DOHH2 (cell line): Measurements from ENCODE around the gene SPOCK1.

Experiments used
- H3F3A ChIP-seq: fragments of 200-600 bp; sonication (generic), shearing (Covaris generic); 2 replicates; pipeline ENCODE4 v1.6.0; 2016; ENCODE audit warnings: antibody characterized with exemption, mild to moderate bottlenecking; ENCODE audit not compliant: control insufficient read depth, insufficient read depth
- H3K27ac ChIP-seq: fragments of 200-600 bp; sonication (generic); 2 replicates; pipeline ENCODE4 v1.5.1; 2014; ENCODE audit warnings: low read depth, mild to moderate bottlenecking, low read length, moderate library complexity
- H3K27me3 ChIP-seq: fragments of 200-600 bp; sonication (generic); 2 replicates; pipeline ENCODE4 v1.6.1; 2014; ENCODE audit warnings: mild to moderate bottlenecking, low read length, mixed read lengths; ENCODE audit not compliant: control insufficient read depth
- H3K36me3 ChIP-seq: fragments of 200-600 bp; sonication (generic); 2 replicates; pipeline ENCODE4 v1.6.1; 2014; ENCODE audit warnings: mild to moderate bottlenecking, low read length, moderate library complexity, mixed read lengths; ENCODE audit not compliant: control insufficient read depth
- H3K4me1 ChIP-seq: fragments of 200-600 bp; sonication (generic); 2 replicates; pipeline ENCODE4 v1.6.1; 2014; ENCODE audit warnings: mild to moderate bottlenecking, low read length, mixed read lengths; ENCODE audit not compliant: control insufficient read depth
- H3K4me2 ChIP-seq: fragments of 200-600 bp; sonication (generic); 2 replicates; pipeline ENCODE4 v1.6.0; 2014; ENCODE audit warnings: mild to moderate bottlenecking, low read length, moderate library complexity
- H3K4me3 ChIP-seq: fragments of 200-600 bp; sonication (generic); 2 replicates; pipeline ENCODE4 v1.5.1; 2014; ENCODE audit warnings: mild to moderate bottlenecking, low read length, mixed read lengths
- H3K79me2 ChIP-seq: fragments of 200-600 bp; sonication (generic); 2 replicates; pipeline ENCODE4 v1.6.1; 2014; ENCODE audit warnings: mild to moderate bottlenecking, low read length, mixed read lengths; ENCODE audit not compliant: control insufficient read depth
- H3K9me2 ChIP-seq: fragments of 200-600 bp; sonication (generic); replicated peaks from 2 replicates; pipeline ENCODE4 v1.6.1; 2014; ENCODE audit warnings: mild to moderate bottlenecking, low read length, mixed read lengths; ENCODE audit not compliant: control insufficient read depth
- H3K9me3 ChIP-seq: fragments of 200-600 bp; sonication (generic); 2 replicates; pipeline ENCODE4 v1.6.1; 2014; ENCODE audit warnings: antibody characterized with exemption, low read length, mixed read lengths; ENCODE audit not compliant: control insufficient read depth, insufficient read depth
- H4K20me1 ChIP-seq: fragments of 200-600 bp; sonication (generic); 2 replicates; pipeline ENCODE4 v1.6.0; 2014; ENCODE audit warnings: low read depth, mild to moderate bottlenecking, antibody characterized with exemption, low read length, moderate library complexity; ENCODE audit not compliant: control insufficient read depth, insufficient read depth
- CTCF ChIP-seq: fragments of 200-600 bp; sonication (generic); IDR thresholded peaks from one replicate; pipeline ENCODE4 v1.5.1; 2014; ENCODE audit warnings: antibody characterized with exemption, mild to moderate bottlenecking, low read depth, low read length; ENCODE audit not compliant: poor library complexity, severe bottlenecking
- EZH2phosphoT487 ChIP-seq: fragments of 200-600 bp; sonication (generic); IDR thresholded peaks from 2 replicates; pipeline ENCODE4 v1.6.1; 2017; ENCODE audit warnings: borderline replicate concordance, mild to moderate bottlenecking, antibody characterized with exemption, low read length, moderate library complexity, mixed read lengths

Gene SPOCK1

GRCh38 chr5:137440795-137441194 is 58.3 kb downstream of the SPOCK1 start:
- Histone ChIP-seq H3K4me3 (no peak overlapping the region), H4K20me1 (no peaks in the 10 kb centered on the region), H3F3A (no peaks in the 10 kb centered on the region), H3K9me2 (no peaks in the 10 kb centered on the region), H3K4me2 (no peak overlapping the region), H3K36me3 (no peaks in the 10 kb centered on the region), H3K9me3 (no peaks in the 10 kb centered on the region), H3K27me3 (peaks cover 3% of the 10 kb centered on the region; the same call in 1 of the 2 replicates), H3K79me2 (no peaks in the 10 kb centered on the region), H3K27ac (no peak overlapping the region), H3K4me1 (no peaks in the 10 kb centered on the region)
- TF ChIP-seq EZH2phosphoT487 (no peak), CTCF (no peak)

DNA sequence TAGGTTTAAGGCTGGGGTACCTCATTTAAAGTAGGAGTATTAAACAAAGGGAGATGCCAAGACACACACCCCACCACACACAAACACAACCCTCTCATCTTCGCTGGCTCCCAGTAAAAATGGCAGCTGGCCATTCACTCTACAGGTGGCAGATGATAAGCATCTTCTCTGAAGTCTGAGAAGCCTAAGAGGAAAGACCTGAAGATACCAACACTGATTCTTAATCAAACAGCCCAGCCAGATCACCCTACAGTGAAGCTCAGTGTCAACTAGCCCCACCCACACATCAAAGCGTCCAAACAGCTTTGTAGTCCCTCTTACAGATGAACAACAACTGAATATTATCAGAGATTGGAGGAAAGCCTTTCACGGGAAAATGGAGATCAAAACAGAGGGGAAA is 59.5 kb downstream of the SPOCK1 start:
- Histone ChIP-seq H3K36me3 (no peaks in the 10 kb centered on the region), H3K9me2 (no peaks in the 10 kb centered on the region), H3K27ac (no peak overlapping the region), H3K79me2 (no peaks in the 10 kb centered on the region), H3K9me3 (no peaks in the 10 kb centered on the region), H3K4me3 (no peak overlapping the region), H3K27me3 (peaks cover 3% of the 10 kb centered on the region; the same call in 1 of the 2 replicates), H3F3A (no peaks in the 10 kb centered on the region), H3K4me2 (no peak overlapping the region), H3K4me1 (no peaks in the 10 kb centered on the region), H4K20me1 (no peaks in the 10 kb centered on the region)
- TF ChIP-seq EZH2phosphoT487 (no peak), CTCF (no peak)

DNA sequence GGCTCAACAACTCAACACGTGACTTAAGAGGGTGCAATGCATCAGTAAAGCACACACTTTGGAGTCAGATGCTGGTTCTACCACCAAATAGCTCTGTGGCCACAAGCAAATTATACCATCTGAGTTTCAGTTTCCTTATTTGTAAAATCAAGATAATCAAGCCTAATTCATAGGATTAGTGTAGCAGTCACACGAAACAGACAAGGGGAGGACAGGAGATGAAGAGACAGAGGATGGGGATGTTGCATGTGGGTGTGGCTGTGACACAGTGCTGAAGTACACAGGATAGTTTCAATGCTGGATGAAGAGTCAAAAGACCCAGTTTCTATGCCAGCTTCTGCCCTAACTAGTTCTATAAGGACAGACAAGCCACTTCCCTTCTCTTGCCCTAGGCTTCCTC is 60.2 kb downstream of the SPOCK1 start:
- no peak overlapping the region for H3K4me3 ChIP-seq
- H3K9me3 ChIP-seq, result no peaks in the 10 kb centered on the region
- H3K9me2 ChIP-seq, result no peaks in the 10 kb centered on the region
- H3K79me2 ChIP-seq, result no peaks in the 10 kb centered on the region
- no peak overlapping the region for H3K4me2 ChIP-seq
- H3K27me3 ChIP-seq, result peaks cover 3% of the 10 kb centered on the region; the same call in 1 of the 2 replicates
- H3K4me1 ChIP-seq, result no peaks in the 10 kb centered on the region
- H4K20me1 ChIP-seq, result no peaks in the 10 kb centered on the region
- no peaks in the 10 kb centered on the region for H3K36me3 ChIP-seq
- no peak overlapping the region for H3K27ac ChIP-seq
- no peaks in the 10 kb centered on the region for H3F3A ChIP-seq
- TF ChIP-seq EZH2phosphoT487 (no peak), CTCF (no peak)
